IMR-90 (cell line): ENCODE results near the gene GJA4. TPM values are rescaled to one million over a fixed set of nuclear protein-coding genes. Genes with fewer than 3 reads are reported as not detected.

Experiments
- ATAC-seq: fragments of 200-7000 bp; cut with Tn5 transposase; 2 replicates; pipeline ENCODE4 v1.9.1; 2020; ENCODE audit warnings: low read depth, mild to moderate bottlenecking, moderate library complexity
- BruUV-seq: library from RNA; stranded (reverse); fragments of 400-500 nt; replicated peaks from 2 replicates; lab custom pipeline; 2021; lab: Mats Ljungman, UMichigan
- CTCF ChIA-PET: fragments of 300-600 bp; formaldehyde crosslinking; extraction: SDS; loops from one replicate; lab custom pipeline; 2021; ENCODE audit warnings: antibody characterized with exemption; lab: Yijun Ruan, JAX
- POLR2A ChIA-PET: fragments of 300-600 bp; sonication (Branson Sonifier 250); formaldehyde crosslinking; loops from one replicate; lab custom pipeline; 2022; ENCODE audit warnings: antibody characterized with exemption; ENCODE audit not compliant: unreplicated experiment; lab: Charles Lee
- DNase-seq: peaks from one replicate; pipeline ENCODE4 v3.0.0; 2013
- H2AFZ ChIP-seq: replicated peaks from 2 replicates; pipeline ENCODE3; 2013; ENCODE audit warnings: low read length, mild to moderate bottlenecking; ENCODE audit not compliant: poor library complexity
- H2AK5ac ChIP-seq: 2 replicates; pipeline ENCODE4 v1.6.1; 2013; ENCODE audit warnings: low read depth, low read length, inconsistent platforms
- H2AK9ac ChIP-seq: replicated peaks from 2 replicates; pipeline ENCODE3; 2013; ENCODE audit warnings: mild to moderate bottlenecking, low read depth, low read length, moderate library complexity; ENCODE audit not compliant: poor library complexity
- H2BK120ac ChIP-seq: 2 replicates; pipeline ENCODE4 v1.6.1; 2013; ENCODE audit warnings: low read depth, low read length, inconsistent platforms
- H2BK15ac ChIP-seq: 3 replicates; pipeline ENCODE4 v1.6.1; 2013; ENCODE audit warnings: low read depth, low read length, inconsistent platforms
- H2BK20ac ChIP-seq: 2 replicates; pipeline ENCODE4 v1.6.1; 2013; ENCODE audit warnings: low read depth, mild to moderate bottlenecking, inconsistent platforms, low read length, moderate library complexity
- H2BK5ac ChIP-seq: 2 replicates; pipeline ENCODE4 v1.6.1; 2013; ENCODE audit warnings: mild to moderate bottlenecking, low read depth, low read length, inconsistent platforms; ENCODE audit not compliant: poor library complexity, severe bottlenecking
- H3K14ac ChIP-seq: replicated peaks from 2 replicates; pipeline ENCODE4 v1.6.1; 2013; ENCODE audit warnings: low read depth, low read length, inconsistent platforms
- H3K18ac ChIP-seq: 2 replicates; pipeline ENCODE4 v1.6.1; 2013; ENCODE audit warnings: low read depth, low read length, control low read depth
- H3K23ac ChIP-seq: 2 replicates; pipeline ENCODE4 v1.6.1; 2013; ENCODE audit warnings: low read depth, low read length, inconsistent platforms
- H3K27ac ChIP-seq: 2 replicates; pipeline ENCODE4 v1.5.1; 2013; ENCODE audit warnings: mild to moderate bottlenecking, control low read depth, low read length; ENCODE audit not compliant: insufficient read depth
- H3K27me3 ChIP-seq: 2 replicates; pipeline ENCODE4 v1.6.1; 2013; ENCODE audit warnings: low read length; ENCODE audit not compliant: control insufficient read depth, insufficient read depth
- H3K36me3 ChIP-seq: 2 replicates; pipeline ENCODE4 v1.6.1; 2013; ENCODE audit warnings: low read length, mixed read lengths; ENCODE audit not compliant: control insufficient read depth, insufficient read depth
- H3K4ac ChIP-seq: 2 replicates; pipeline ENCODE4 v1.6.1; 2013; ENCODE audit warnings: low read depth, low read length, inconsistent platforms
- H3K4me1 ChIP-seq: 2 replicates; pipeline ENCODE4 v1.6.1; 2013; ENCODE audit warnings: low read length, mixed read lengths; ENCODE audit not compliant: control insufficient read depth, insufficient read depth
- H3K4me2 ChIP-seq: 2 replicates; pipeline ENCODE4 v1.6.1; 2013; ENCODE audit warnings: low read depth, mild to moderate bottlenecking, control low read depth, low read length, moderate library complexity
- H3K4me3 ChIP-seq: 2 replicates; pipeline ENCODE4 v1.5.1; 2013; ENCODE audit warnings: low read depth, mild to moderate bottlenecking, control low read depth, low read length, moderate library complexity; ENCODE audit not compliant: insufficient read depth
- H3K56ac ChIP-seq: 2 replicates; pipeline ENCODE4 v1.6.1; 2013; ENCODE audit warnings: low read length, inconsistent platforms; ENCODE audit not compliant: insufficient read depth; ENCODE audit errors: extremely low read depth
- H3K79me1 ChIP-seq, 2 experiments: 2 replicates each; pipeline ENCODE4 v1.6.1; 2013; ENCODE audit warnings: low read length in 2 of 2, inconsistent platforms in 1 of 2, low read depth in 1 of 2
- H3K9ac ChIP-seq: 2 replicates; pipeline ENCODE4 v1.6.1; 2013; ENCODE audit warnings: low read depth, low read length, control low read depth
- H3K9me1 ChIP-seq: 2 replicates; pipeline ENCODE4 v1.6.1; 2013; ENCODE audit warnings: low read length, inconsistent platforms; ENCODE audit not compliant: insufficient read depth
- H3K9me3 ChIP-seq: 2 replicates; pipeline ENCODE4 v1.6.1; 2013; ENCODE audit warnings: low read length; ENCODE audit not compliant: control insufficient read depth, insufficient read depth
- H4K20me1 ChIP-seq: 2 replicates; pipeline ENCODE4 v1.6.1; 2013; ENCODE audit warnings: low read length, inconsistent platforms; ENCODE audit not compliant: insufficient read depth
- H4K5ac ChIP-seq: 2 replicates; pipeline ENCODE4 v1.6.1; 2013; ENCODE audit warnings: mild to moderate bottlenecking, low read depth, low read length, control low read depth
- H4K8ac ChIP-seq, 2 experiments: 2 replicates each; pipeline ENCODE4 v1.6.1; 2013; ENCODE audit warnings: low read depth in 2 of 2, low read length in 2 of 2, control low read depth in 1 of 2, inconsistent platforms in 1 of 2
- H4K91ac ChIP-seq: 2 replicates; pipeline ENCODE4 v1.6.1; 2013; ENCODE audit warnings: low read depth, low read length, inconsistent platforms; ENCODE audit not compliant: insufficient read depth
- BHLHE40 ChIP-seq: fragments of 150-350 bp; IDR thresholded peaks from 2 replicates; pipeline ENCODE4 v1.6.1; 2016; ENCODE audit warnings: mild to moderate bottlenecking, low read depth, low read length
- CEBPB ChIP-seq: IDR thresholded peaks from 2 replicates; pipeline ENCODE4 v1.6.1; 2012; ENCODE audit warnings: low read depth, low read length, improper control_type of control experiment
- CHD1 ChIP-seq: IDR thresholded peaks from 2 replicates; pipeline ENCODE4 v1.6.1; 2012; ENCODE audit warnings: low read depth, low read length, improper control_type of control experiment
- CTCF ChIP-seq: conservative IDR thresholded peaks from 2 replicates; pipeline ENCODE4 v1.5.1; 2012; ENCODE audit warnings: mild to moderate bottlenecking, low read depth, low read length, improper control_type of control experiment
- FOS ChIP-seq: fragments of 150-350 bp; IDR thresholded peaks from 2 replicates; pipeline ENCODE4 v1.6.1; 2016; ENCODE audit warnings: low read depth, low read length
- MAFK ChIP-seq: IDR thresholded peaks from 2 replicates; pipeline ENCODE4 v1.6.1; 2012; ENCODE audit warnings: low read depth, low read length, improper control_type of control experiment
- MAZ ChIP-seq: IDR thresholded peaks from 2 replicates; pipeline ENCODE4 v1.6.1; 2012; ENCODE audit warnings: low read depth, mild to moderate bottlenecking, low read length, improper control_type of control experiment, moderate library complexity, borderline replicate concordance
- MXI1 ChIP-seq: IDR thresholded peaks from 2 replicates; pipeline ENCODE4 v1.6.1; 2012; ENCODE audit warnings: low read depth, mild to moderate bottlenecking, low read length, moderate library complexity, borderline replicate concordance
- NFE2L2 ChIP-seq: fragments of 150-350 bp; IDR thresholded peaks from 2 replicates; pipeline ENCODE4 v1.6.1; 2016; ENCODE audit warnings: low read depth, mild to moderate bottlenecking, low read length
- POLR2A ChIP-seq: IDR thresholded peaks from 2 replicates; pipeline ENCODE4 v1.6.1; 2012; ENCODE audit warnings: mild to moderate bottlenecking, low read depth, low read length
- RAD21 ChIP-seq: IDR thresholded peaks from 2 replicates; pipeline ENCODE4 v1.6.1; 2012; ENCODE audit warnings: low read length, improper control_type of control experiment
- RCOR1 ChIP-seq: IDR thresholded peaks from 2 replicates; pipeline ENCODE4 v1.6.1; 2012; ENCODE audit warnings: mild to moderate bottlenecking, low read length, improper control_type of control experiment; ENCODE audit not compliant: insufficient replicate concordance
- RFX5 ChIP-seq: IDR thresholded peaks from 2 replicates; pipeline ENCODE4 v1.8.0; 2012; ENCODE audit warnings: low read depth, mild to moderate bottlenecking, low read length, moderate library complexity
- SMC3 ChIP-seq: fragments of 150-350 bp; IDR thresholded peaks from 2 replicates; pipeline ENCODE4 v1.6.1; 2016; ENCODE audit warnings: low read depth, mild to moderate bottlenecking, antibody characterized with exemption, low read length, moderate library complexity
- USF2 ChIP-seq: fragments of 150-350 bp; IDR thresholded peaks from 2 replicates; pipeline ENCODE4 v1.6.1; 2017; ENCODE audit warnings: mild to moderate bottlenecking, antibody characterized with exemption, low read length, low read depth
- WGBS, 2 experiments: methylation state at CpG; one replicate each; pipeline versions ENCODE4 v1.1.5 to v1.1.7; 2013; ENCODE audit warnings: missing lambda C conversion rate in 2 of 2; ENCODE audit not compliant: insufficient read length in 1 of 2; ENCODE audit errors: extremely low coverage in 2 of 2; 5-methylcytosine and 5-hydroxymethylcytosine counted together
- dilution Hi-C: fragments of 300-500 bp; cut with HindIII; formaldehyde crosslinking; loops from one replicate; pipeline ENCODE4 v1.14.3; 2018; ENCODE audit warnings: low sequenced_read_pairs; ENCODE audit not compliant: unreplicated experiment
- in situ Hi-C: fragments of 300-500 bp; cut with MboI; formaldehyde crosslinking; loops from 3 replicates; pipeline ENCODE4 v1.14.3; 2019; ENCODE audit warnings: low sequenced_read_pairs, inconsistent platforms, mixed read lengths
- intact Hi-C: fragments of 100-400 bp; cut with micrococcal nuclease; formaldehyde crosslinking; loops from 2 replicates; pipeline ENCODE4 v1.10.0; 2022
- polyA plus RNA-seq, 3 experiments: library from polyadenylated mRNA; depleted of rRNA; stranded (reverse); fragments of >200 nt; gene quantifications; 2 replicates each; pipeline ENCODE4 v1.2.3, GENCODE V29; 2012; ENCODE audit warnings: low replicate concordance in 1 of 3
- total RNA-seq: library from RNA; depleted of rRNA; stranded (reverse); fragments of >200 nt; gene quantifications from 2 replicates; pipeline ENCODE4 v1.2.3, GENCODE V29; 2012
- TF ChIP-seq, protein P1 (sequence below): fragments of 150-350 bp; IDR thresholded peaks from 2 replicates; pipeline ENCODE4 v1.6.1; 2016; ENCODE audit warnings: low read depth, mild to moderate bottlenecking, low read length, moderate library complexity, borderline replicate concordance

The GJA4 gene
- total and polyA plus RNA-seq, 2 of the 4 experiments (the other 2 are of a cell fraction): not detected

DNA sequence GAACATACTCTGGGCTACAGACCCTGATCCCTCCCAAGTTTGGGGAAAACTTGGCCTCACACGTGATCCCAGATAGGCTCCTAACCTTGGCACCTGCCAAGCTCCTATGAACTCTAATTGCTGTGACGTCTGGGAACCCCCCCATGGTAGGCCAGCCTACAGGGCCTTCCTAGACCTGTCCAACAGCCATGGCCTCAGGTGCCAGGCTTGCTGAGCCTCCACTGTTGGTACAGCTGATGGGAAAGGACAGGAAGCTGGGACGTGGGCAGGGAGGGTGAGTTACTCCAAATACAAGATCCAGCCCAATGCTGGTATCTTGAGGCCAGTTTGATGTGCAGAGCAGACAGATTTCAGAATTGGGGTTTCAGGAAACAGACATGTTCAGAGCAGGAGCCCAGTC lies 47.6 kb downstream of the GJA4 start:
- Histone ChIP-seq H4K8ac (no peak overlapping the region), H3K27me3 (no peaks in the 10 kb centered on the region), H2BK20ac (no peak overlapping the region), H2AFZ (no peak overlapping the region), H2AK5ac (no peak overlapping the region), H3K36me3 (no peaks in the 10 kb centered on the region), H3K4me2 (no peak overlapping the region), H3K14ac (no peak overlapping the region), H3K23ac (no peak overlapping the region), H2BK15ac (no peak overlapping the region), H4K91ac (no peak overlapping the region), H3K18ac (no peak overlapping the region), H3K9me3 (no peaks in the 10 kb centered on the region), H2BK120ac (no peak overlapping the region), H4K20me1 (no peaks in the 10 kb centered on the region; the same call in none of the 2 replicates), H2BK5ac (no peak overlapping the region), H3K4ac (no peak overlapping the region), H3K56ac (no peak overlapping the region), H3K27ac (no peak overlapping the region), H3K4me1 (peaks cover 4% of the 10 kb centered on the region), H2AK9ac (no peak overlapping the region), H3K79me1 (no peaks in the 10 kb centered on the region; a peak in 2 of 4 replicates), H3K9ac (no peak overlapping the region), H3K9me1 (peaks cover 2% of the 10 kb centered on the region; the same call in 1 of the 2 replicates), H4K5ac (no peak overlapping the region), H3K4me3 (no peak overlapping the region)
- ChIA-PET POLR2A (no interaction called here), CTCF (no interaction called here)
- in situ Hi-C loops (no loop called here), dilution Hi-C loops (no loop called here), intact Hi-C loops (no loop called here)
- TF ChIP-seq CTCF (no peak), POLR2A (no peak), NFE2L2 (no peak), RFX5 (no peak), MAZ (no peak), RAD21 (no peak), CHD1 (no peak), MAFK (no peak), FOS (no peak), SMC3 (no peak), BHLHE40 (no peak), USF2 (no peak), RCOR1 (no peak), MXI1 (no peak), CEBPB (no peak)
- TF ChIP-seq, protein P1, sequence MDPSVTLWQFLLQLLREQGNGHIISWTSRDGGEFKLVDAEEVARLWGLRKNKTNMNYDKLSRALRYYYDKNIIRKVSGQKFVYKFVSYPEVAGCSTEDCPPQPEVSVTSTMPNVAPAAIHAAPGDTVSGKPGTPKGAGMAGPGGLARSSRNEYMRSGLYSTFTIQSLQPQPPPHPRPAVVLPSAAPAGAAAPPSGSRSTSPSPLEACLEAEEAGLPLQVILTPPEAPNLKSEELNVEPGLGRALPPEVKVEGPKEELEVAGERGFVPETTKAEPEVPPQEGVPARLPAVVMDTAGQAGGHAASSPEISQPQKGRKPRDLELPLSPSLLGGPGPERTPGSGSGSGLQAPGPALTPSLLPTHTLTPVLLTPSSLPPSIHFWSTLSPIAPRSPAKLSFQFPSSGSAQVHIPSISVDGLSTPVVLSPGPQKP: no peak
- no peak for DNase-seq
- no TSS peak for BruUV-seq
- 80% methylated on average over 1 of the region's 3 CpGs; no CpG with 5 or more reads in 1 of the 2 experiments for WGBS, 2 experiments
- ATAC-seq: no peak
